DMS 273 (cell line): ENCODE results near the gene HOXB3.

Experiments
- DNase-seq: peaks from one replicate; lab custom pipeline; 2025; ENCODE audit not compliant: unreplicated experiment; lab: John Stamatoyannopoulos, UW

The HOXB3 gene

GRCh38 chr17:48559122-48559839 is 30.8 kb downstream of the HOXB3 start:
- DNase-seq = no peak

GRCh38 chr17:48558831-48559121 is 31.3 kb downstream of the HOXB3 start:
- DNase-seq = no peak

GRCh38 chr17:48558057-48558830 is 31.8 kb downstream of the HOXB3 start:
- no peak for DNase-seq

GRCh38 chr17:48556576-48557401 is 33.3 kb downstream of the HOXB3 start:
- no peak for DNase-seq

GRCh38 chr17:48556229-48556575 is 33.8 kb downstream of the HOXB3 start:
- no peak for DNase-seq

- DNase-seq = peak; percentile 20
Observed at GRCh38 chr17:48555258-48556228, 34.5 kb downstream of the HOXB3 start.

- peak; percentile 24 for DNase-seq
Observed at GRCh38 chr17:48554412-48555257, 35.4 kb downstream of the HOXB3 start.

- no peak for DNase-seq
Observed at GRCh38 chr17:48553826-48554225, 36.2 kb downstream of the HOXB3 start.

- no peak for DNase-seq
Observed at GRCh38 chr17:48553190-48553547, 36.9 kb downstream of the HOXB3 start.

- DNase-seq = no peak
Observed at GRCh38 chr17:48552466-48553189, 37.4 kb downstream of the HOXB3 start.

GRCh38 chr17:48551596-48552465 is 38.2 kb downstream of the HOXB3 start:
- no peak for DNase-seq

- no peak for DNase-seq
Observed at GRCh38 chr17:48551214-48551555, 38.9 kb downstream of the HOXB3 start.

GRCh38 chr17:48550502-48551213 is 39.4 kb downstream of the HOXB3 start:
- no peak for DNase-seq

- no peak for DNase-seq
Observed at GRCh38 chr17:48549914-48550501, 40.0 kb downstream of the HOXB3 start.

GRCh38 chr17:48549281-48549630 is 40.8 kb downstream of the HOXB3 start:
- DNase-seq = no peak

GRCh38 chr17:48548523-48549280 is 41.3 kb downstream of the HOXB3 start:
- no peak for DNase-seq
